ENCODE measurements around the gene GADL1. TPM values are rescaled to one million over a fixed set of nuclear protein-coding genes. Genes with fewer than 3 reads are reported as not detected.

Gene GADL1
- polyA plus RNA-seq, 3 donors, result 0.01 TPM; not detected in 2

DNA sequence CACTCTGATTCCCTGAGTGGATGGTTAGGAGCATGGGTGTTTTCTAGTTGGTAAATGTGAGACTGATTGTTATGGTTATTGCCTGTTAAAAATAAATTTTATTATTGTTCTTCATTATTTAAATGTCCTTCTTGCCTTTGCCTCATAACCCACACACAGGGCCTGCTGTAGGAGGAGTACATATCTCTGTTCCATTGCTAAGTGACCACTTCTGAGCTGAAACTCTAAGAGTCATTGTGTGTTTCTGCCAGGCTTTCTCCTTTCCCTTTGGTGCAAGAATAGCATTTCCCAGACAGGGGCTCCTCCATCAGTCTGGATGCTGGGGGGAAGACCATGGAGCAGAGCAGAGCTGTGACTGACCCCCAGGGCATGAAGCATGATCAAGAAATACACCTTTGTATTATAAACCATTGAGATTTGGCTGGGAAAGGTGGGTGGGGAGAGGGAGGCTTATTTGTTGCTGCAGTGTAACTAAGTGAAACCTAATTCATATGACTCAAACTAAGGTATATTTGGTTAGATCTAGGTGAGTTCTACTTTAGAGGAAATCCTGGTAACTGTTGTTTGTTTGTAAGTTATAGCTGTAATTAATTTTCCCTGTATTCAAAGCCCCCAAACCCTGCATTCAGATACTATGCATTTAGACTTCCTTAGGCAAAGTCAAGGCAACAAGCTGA, 150.7 kb downstream of the GADL1 start:
- H3K27ac ChIP-seq (ENCODE audit: low read depth, low read length), result no peak overlapping the region

- 87 to 92% (median 90%) methylated on average over 4 of the region's 4 CpGs for WGBS, 3 donors
Observed at GRCh38 chr3:30742796-30743619, 151.5 kb downstream of the GADL1 start.

GRCh38 chr3:30741889-30742288, 152.6 kb downstream of the GADL1 start:
- WGBS, 3 donors, result 94 to 95% (median 94%) methylated on average over 2 of the region's 2 CpGs
- no peak overlapping the region for H3K27ac ChIP-seq (ENCODE audit: low read depth, low read length)

More at GRCh38 chr3:30742796-30743619, 151.5 kb downstream of the GADL1 start:
- H3K27ac ChIP-seq (ENCODE audit: low read depth, low read length), result no peak overlapping the region

GRCh38 chr3:30738605-30739004, 155.9 kb downstream of the GADL1 start:
- H3K27ac ChIP-seq (ENCODE audit: low read depth, low read length), result no peak overlapping the region
- 93 to 99% (median 95%) methylated on average over 3 of the region's 3 CpGs for WGBS, 3 donors

GRCh38 chr3:30737743-30738499, 156.5 kb downstream of the GADL1 start:
- WGBS, 3 donors, result 84 to 91% (median 85%) methylated on average over 3 of the region's 3 CpGs
- H3K27ac ChIP-seq (ENCODE audit: low read depth, low read length), result no peak overlapping the region

DNA sequence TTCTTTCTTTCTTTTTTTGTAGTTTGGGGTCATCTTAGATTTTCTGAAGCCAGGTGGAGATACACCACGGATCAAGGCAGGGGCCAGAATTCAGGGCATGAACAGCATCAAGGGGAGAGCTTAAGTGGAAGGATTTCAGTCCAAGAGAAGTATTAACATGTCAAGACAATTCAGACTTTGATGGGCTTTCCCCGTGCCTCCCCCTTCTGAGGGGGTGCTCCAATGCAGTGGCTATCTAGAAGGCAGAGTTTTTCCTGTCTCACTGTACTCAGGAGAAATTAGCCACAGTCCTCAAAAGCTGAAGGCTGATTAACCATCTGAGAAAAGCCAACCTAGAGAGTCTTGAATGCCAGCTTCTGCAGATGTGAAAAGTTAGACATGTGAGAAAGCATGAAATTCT, 160.8 kb downstream of the GADL1 start:
- H3K27ac ChIP-seq (ENCODE audit: low read depth, low read length), result no peak overlapping the region
- WGBS, 3 donors, result 67 to 85% (median 75%) methylated on average over 2 of the region's 2 CpGs

- WGBS, 3 donors, result 69 to 71% (median 70%) methylated on average over 1 of the region's 1 CpG
- no peak overlapping the region for H3K27ac ChIP-seq (ENCODE audit: low read depth, low read length)
Observed at GRCh38 chr3:30733209-30733608, 161.3 kb downstream of the GADL1 start.

- 80 to 89% (median 87%) methylated on average over 3 of the region's 3 CpGs for WGBS, 3 donors
- no peak overlapping the region for H3K27ac ChIP-seq (ENCODE audit: low read depth, low read length)
Observed at GRCh38 chr3:30730967-30731366, 163.5 kb downstream of the GADL1 start.

DNA sequence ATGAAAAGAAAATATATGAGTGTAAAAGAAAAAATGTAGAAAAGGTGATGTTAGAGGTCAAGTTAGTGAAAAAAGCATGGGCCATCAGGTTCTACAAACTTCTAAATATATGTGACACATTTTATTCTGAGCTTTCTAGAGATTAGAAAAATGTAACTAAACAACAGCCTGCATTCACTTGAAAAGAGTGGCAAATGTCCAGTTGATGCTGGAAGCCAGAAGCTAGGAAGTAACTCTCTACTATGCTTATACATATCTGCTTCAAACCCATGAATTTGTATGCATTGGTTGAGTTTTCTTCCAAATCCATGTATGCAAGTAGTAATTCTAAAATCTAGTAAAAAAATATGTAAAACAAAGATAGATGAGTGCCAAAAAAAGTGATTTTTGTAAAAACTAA, 164.5 kb downstream of the GADL1 start:
- no peak overlapping the region for H3K27ac ChIP-seq (ENCODE audit: low read depth, low read length)

GRCh38 chr3:30729512-30729911, 164.9 kb downstream of the GADL1 start:
- H3K27ac ChIP-seq (ENCODE audit: low read depth, low read length), result no peak overlapping the region
- WGBS, 3 donors, result 84 to 89% (median 88%) methylated on average over 2 of the region's 2 CpGs

GRCh38 chr3:30728143-30728542, 166.3 kb downstream of the GADL1 start:
- WGBS, 3 donors, result 96 to 98% (median 98%) methylated on average over 4 of the region's 4 CpGs
- no peak overlapping the region for H3K27ac ChIP-seq (ENCODE audit: low read depth, low read length)

DNA sequence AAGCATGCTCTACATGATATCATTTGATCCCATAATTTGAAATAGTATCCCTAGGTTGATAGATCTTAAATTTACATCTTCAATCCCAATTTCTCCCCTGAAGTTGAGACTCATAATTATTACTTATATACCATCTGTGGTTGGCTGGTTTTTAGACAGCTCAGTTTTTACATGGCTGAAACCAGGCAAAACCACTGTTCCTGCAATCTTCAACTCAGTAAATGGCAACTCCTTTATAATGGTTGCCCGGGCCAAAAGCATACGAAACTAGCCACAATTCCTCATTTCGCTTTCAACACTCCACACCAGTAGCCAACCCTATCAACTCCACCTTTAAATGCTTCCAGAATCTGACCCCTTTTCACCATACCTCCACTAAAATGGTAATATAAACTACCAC, 169.6 kb downstream of the GADL1 start:
- WGBS, 3 donors, result 94 to 97% (median 96%) methylated on average over 3 of the region's 3 CpGs

GRCh38 chr3:30723211-30723610, 171.2 kb downstream of the GADL1 start:
- WGBS, 3 donors, result 81 to 91% (median 90%) methylated on average over 1 of the region's 1 CpG
- H3K27ac ChIP-seq (ENCODE audit: low read depth, low read length), result no peak overlapping the region

More for the DNA sequence above, 169.6 kb downstream of the GADL1 start:
- no peak overlapping the region for H3K27ac ChIP-seq (ENCODE audit: low read depth, low read length)

DNA sequence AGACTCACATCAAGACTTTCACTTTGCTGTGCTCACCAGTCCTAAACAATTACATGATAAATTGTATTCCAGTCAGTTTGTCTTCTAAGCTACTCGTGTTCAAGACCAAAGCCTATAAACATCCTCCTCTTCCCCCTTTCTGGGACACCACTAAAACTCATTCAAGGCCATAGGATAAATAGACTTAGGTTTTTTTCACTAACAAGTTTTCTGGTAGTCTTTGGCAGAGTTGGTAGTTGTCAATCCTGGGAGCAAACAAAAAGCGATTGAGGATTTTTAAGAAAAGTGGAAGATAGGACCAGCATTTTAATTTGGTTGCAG, 173.2 kb downstream of the GADL1 start:
- WGBS, 3 donors, result 34 to 86% (median 83%) methylated on average over 2 of the region's 2 CpGs
- H3K27ac ChIP-seq (ENCODE audit: low read depth, low read length), result no peak overlapping the region

DNA sequence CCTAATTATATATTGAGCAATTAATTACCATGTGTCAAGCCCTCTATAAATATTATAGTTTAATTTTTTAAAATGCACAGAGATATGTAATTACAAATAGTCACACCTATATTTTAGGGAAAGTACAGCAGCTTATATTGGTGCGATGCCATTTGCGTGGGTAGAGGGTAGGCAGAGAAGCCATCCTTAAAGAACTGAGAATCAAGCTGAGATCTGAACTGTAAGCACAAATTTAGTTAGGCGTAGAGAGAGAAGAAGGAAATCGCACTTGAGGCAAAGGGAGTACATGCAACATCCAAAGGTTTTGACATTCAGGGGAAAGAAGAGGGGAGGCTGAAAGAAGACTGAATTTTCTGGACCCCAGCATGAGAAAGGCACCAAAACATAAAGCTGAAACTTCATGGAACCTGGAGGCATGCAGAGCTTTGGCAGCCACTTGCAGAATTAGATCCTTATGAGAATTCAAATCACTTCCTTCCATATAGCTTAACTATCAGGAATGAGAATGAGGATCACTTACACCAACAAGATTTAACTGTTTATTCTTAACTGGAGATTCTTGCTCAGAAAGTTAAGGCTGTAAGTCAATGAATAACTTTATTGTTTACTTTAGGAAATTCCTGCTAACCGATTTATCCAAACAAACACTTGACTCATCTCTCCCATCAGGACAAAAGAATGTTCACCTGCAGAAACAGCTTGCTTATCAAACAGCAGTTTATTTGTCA, 173.7 kb downstream of the GADL1 start:
- no peak overlapping the region for H3K27ac ChIP-seq (ENCODE audit: low read depth, low read length)
- 71 to 91% (median 90%) methylated on average over 5 of the region's 5 CpGs for WGBS, 3 donors

DNA sequence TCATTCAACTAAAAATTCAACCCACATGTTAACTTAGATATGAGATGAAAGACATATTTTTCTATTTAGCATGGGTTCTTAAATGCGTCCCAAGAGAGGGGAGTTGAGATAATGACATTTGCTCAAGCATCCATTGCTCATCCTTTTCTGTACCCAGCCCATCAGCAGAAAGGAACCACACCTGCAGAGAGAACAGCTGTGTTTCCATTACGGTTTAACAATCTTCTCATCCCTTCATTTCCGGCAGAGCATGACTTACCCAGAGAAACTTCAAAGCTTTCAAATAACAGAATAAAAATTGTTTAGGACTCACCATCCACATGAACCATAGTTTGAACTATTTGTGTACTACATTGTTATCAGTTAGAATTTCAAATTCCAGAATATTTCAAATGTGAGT, 174.9 kb downstream of the GADL1 start:
- no peak overlapping the region for H3K27ac ChIP-seq (ENCODE audit: low read depth, low read length)
- 90 to 96% (median 95%) methylated on average over 3 of the region's 3 CpGs for WGBS, 3 donors

- WGBS, 3 donors, result 94 to 96% (median 95%) methylated on average over 3 of the region's 3 CpGs
Observed at GRCh38 chr3:30713885-30714503, 180.5 kb downstream of the GADL1 start.

GRCh38 chr3:30712991-30713390, 181.5 kb downstream of the GADL1 start:
- 36 to 82% (median 37%) methylated on average over 4 of the region's 4 CpGs for WGBS, 3 donors

More at GRCh38 chr3:30713885-30714503, 180.5 kb downstream of the GADL1 start:
- H3K27ac ChIP-seq (ENCODE audit: low read depth, low read length), result no peak overlapping the region

More at GRCh38 chr3:30712991-30713390, 181.5 kb downstream of the GADL1 start:
- no peak overlapping the region for H3K27ac ChIP-seq (ENCODE audit: low read depth, low read length)

Data from adipose tissue (tissue), 3 donors.